HG03175 (cell line): Measurements from ENCODE around the gene ZSWIM5.
"Not testable (repeated sequence)": the region's sequence is repeated elsewhere in the genome, so short reads cannot be mapped to it uniquely, and the experiment has no call there.

ENCODE experiments used
- ATAC-seq: cut with Tn5 transposase; IDR thresholded peaks from one replicate; pipeline ENCODE4 v1.9.1; 2021; ENCODE audit warnings: mild to moderate bottlenecking, moderate library complexity; ENCODE audit not compliant: unreplicated experiment

Gene ZSWIM5

DNA sequence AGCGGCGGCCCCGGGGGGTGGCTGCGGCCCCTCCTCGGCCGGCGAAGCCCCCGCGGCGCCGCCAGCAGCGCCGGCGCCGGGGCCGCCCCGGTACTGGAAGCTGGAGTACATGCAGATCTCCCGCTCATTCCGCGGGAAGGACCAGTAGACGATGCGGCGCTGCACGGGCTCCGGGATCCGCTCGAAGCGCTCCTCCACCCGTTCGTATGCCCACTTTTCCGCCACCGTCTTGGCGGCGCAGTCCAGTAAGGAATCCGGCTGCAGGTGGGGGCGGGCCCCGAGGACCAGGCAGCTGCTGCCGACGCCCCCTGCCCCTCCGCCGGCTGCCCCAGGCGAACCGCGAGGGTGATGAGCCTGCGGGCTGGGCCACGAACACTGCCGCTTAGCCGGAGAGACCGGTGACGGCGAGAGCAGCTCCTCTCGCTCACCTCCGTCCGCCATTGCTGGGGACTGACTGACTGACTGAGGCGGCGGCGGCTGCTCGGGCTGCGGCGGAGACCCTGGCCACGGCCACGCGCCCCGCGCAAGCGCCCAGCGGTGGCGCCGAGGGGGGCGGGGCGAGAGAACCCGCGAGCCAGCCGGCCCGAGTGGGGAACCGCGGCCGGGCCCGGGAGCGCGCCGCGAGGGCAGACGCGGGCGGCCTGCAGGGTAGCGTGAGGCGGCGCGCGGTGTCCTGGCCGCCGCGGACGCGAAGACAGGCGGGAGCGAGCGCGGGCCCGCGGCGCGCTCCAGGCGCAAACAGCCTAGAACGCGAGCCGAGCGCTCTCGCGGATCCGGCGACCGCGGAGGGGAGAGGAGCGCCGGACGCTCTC is at the start of gene ZSWIM5:
Gene ZSWIM5 (minus strand): TSS at position 696 of the 812 bp plus-strand sequence. CDS start 255 bp downstream, at position 441.
- ATAC-seq = peak; percentile 56

DNA sequence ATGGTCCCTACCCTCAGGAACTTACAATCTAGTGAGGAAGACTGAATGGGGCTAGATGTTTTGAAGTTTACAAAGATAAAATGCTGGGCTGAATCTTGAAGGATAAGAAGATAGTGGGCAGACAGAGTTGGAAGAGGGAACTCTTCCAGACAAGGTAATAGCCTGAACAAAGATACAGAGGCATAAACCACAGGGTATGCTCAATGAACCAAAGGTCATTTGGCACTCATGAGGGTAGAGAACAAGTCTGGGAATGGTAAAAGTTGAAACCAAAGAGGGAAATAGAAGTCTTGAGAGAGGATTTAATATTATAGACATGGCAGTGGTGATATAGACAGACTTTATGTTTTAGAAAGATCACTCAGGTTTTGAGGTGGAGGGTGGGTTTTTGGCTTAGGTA is 48.1 kb upstream of the ZSWIM5 start:
- no peak for ATAC-seq

DNA sequence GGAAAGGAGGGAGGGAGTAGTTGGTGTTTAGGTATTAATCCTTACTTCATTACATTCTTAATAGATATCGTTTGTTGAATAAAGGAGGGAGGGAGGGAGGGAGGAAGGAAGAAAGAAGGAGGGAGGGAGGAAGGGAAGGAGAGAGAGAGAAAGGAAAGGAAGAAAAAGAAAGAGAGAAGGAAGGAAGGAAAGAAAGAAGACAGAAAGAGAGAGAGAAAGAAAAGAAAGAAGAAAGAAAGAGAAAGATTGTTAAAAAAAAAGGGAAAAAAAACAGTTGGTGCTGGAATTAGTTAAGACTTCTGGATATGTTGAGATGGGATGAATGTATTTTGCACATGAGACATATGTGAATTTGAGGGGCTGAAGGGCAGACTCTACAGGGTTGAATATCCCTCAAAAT is 44.1 kb upstream of the ZSWIM5 start:
- no peak for ATAC-seq

DNA sequence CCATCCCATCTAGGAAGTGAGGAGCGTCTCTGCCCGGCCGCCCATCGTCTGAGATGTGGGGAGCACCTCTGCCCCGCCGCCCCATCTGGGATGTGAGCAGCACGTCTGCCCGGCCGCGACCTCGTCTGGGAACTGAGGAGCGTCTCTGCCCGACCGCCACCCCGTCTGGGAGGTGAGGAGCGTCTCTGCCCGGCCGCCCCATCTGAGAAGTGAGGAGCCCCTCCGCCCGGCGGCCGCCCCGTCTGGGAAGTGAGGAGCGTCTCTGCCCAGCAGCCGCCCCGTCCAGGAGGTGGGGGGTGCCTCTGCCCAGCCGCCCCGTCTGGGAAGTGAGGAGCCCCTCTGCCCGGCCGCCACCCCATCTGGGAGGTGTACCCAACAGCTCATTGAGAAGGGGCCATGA is 41.6 kb upstream of the ZSWIM5 start:
- not testable (repeated sequence) for ATAC-seq

DNA sequence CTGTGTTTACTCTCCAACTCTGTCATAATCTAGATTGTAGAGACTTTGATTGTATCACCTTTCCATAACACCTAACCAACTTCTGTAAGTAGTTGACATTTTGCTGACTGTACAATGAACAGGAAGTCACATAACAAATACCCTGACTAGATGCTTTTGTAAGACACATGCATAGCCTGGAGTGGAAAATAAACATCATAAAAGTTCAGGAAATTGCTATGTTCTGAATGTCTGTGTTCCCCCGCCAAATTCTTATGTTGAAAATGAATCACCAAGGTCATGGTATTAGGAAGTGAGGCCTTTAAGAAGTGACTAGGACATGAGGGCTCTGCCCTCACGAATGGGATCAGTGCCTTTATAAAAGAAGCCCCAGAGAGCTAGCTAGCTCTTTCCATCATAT is 40.4 kb upstream of the ZSWIM5 start:
- ATAC-seq = no peak

DNA sequence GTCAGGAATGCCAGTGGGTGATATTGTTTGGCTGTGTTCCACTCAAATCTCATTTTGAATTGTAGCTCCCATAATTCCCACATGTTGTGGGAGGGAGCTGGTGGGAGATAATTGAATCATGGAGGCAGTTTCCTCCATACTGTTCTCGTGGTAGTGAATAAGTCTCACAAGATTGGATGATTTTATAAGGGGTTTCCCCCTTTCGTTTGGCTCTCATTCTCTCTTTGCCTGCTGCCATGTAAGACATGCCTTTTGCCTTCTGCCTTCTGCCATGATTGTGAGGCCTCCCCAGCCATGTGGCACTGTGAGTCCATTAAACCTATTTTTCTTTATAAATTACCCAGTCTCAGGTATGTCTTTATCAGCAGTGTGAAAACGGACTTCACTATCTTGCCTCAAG is 40.0 kb upstream of the ZSWIM5 start:
- not testable (repeated sequence) for ATAC-seq

DNA sequence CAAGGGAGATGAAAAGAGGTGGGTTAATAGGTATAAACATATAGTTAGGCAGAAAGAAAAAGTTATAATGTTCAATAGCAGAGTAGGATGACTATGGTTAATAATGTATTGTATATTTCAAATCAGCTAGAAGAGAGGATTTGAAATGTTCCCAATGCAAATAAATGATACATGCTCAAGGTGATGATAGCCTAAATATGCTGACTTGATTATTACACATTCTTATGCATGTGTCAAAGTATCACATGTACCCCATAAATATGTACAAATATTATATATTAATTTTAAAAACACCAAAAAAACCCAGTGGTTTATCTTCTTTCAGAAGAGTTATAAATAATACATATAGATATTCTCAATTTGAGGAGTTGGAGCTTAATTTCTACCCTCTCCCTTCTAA is 38.3 kb upstream of the ZSWIM5 start:
- no peak for ATAC-seq

DNA sequence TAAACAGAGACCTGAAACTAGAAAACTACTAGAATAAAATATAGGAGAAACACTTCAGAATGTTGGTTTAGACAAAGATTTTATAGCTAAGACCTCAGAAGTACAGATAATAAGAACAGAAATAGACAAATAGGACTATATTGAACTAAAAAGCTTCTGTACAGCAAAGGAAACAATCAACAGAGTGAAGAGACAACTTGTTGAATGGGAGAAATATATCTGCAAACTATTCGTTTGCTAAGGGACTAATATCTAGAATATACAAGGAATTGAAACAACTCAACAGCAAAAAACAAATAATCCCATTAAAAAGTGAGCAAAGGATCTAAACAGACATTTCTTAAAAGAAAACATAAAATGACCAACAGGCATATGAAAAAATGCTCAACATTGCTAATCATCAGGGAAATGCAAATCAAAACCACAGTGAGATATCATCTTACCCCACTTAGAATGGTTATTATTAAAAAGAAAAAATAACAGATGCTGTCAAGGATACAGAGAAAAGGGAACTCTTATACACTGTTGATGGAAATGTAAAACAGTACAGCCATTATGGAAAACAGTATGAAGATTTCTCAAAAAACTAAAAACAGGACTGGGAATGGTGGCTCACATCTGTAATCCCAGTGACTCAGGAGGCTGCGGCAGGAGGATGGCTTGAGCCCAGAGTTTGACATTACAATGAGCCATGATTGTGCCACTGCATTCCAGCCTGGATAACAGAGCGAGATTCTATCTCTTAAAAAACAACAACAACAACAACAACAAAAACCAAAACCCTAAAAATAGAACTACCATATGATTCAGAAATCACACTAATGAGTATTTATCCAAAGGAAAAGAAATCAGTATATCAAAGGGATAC is 37.3 kb upstream of the ZSWIM5 start:
- no peak for ATAC-seq

DNA sequence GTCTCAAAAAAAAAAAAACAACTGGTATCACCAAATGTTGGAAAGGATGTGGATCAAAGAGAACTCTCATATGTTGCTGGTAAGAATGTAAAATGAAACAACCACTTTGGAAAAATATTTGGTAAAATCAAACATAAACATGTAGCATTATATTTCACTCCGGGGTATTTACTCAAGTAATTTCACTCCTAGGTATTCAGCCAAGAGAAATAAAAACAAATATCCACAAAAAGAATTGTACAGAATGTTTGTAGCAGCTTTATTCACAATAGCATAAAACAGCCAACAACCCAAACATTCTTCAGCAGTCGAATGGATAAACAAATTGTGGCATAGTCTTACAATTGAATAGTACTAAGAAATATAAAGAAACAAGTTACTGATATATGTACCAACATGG is 32.4 kb upstream of the ZSWIM5 start:
- no peak for ATAC-seq

DNA sequence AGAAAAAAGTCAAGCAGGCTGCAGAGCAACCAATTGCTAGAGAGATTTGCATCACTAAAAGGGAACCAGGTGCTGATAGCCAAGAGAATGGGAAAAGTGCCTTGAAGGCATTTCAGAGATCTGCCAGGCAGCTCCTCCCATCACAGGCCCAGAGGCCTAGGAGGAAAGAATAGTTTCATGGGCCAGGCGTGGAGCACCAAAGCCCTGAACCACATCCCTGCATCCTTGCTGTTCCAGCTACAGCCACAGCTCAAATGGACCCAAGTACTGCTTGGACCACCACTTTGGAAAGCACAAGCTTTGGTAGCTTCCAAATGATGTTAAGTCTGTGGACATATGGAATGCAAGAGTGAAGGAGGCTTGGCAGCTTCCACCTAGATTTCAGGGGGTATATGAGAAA is 29.7 kb upstream of the ZSWIM5 start:
- ATAC-seq = no peak

DNA sequence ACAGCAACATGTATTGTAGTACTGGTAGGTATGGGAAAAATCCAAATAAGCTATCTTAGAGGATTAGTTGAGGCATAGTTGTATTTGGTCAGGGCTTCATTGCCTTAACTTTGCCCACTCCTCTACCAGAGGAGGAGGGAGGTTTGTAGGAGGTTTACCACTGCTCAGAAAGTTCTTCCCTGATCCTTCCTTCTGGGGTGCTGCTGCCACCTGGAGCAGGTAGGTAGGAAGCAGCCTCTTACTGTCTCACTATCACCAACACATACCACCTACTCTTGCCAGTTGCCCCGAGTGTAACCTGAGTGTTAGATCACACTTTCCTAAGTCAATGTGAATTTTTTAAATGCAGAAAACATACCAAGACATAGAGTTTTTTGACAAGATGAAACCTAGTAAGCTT is 24.1 kb upstream of the ZSWIM5 start:
- ATAC-seq = no peak

DNA sequence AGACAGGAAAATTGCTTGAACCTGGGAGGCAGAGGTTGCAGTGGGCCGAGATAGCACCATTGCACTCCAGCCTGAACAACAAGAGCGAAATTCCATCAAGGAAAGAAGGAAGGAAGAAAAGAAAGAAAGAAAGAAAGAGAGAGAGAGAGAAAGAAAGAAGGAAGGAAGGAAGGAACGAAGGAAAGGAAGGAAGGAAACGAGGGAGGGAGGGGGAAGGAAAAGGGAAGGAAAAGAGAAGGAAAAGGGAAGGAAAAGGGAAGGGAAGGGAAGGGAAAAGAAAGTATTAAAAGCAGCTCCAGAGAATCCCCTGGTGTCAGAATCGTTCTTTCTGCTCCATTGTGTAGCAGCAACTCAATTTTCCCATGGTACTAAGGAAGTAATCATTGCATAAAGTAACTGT is 19.2 kb upstream of the ZSWIM5 start:
- no peak for ATAC-seq

DNA sequence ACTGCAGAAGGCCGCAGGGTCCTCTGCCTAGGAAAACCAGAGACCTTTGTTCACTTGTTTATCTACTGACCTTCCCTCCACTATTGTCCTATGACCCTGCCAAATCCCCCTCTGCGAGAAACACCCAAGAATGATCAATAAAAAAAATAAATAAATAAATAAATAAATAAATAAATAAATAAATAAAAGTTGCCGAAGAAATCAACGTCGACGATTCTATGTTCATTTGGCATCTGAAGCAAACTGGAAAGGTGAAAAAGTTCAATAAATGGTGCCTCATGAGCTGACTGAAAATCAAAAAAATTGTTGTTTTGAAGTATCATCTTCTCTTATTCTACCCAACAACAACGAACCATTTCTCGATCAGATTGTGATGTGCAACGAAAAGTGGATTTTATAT is 17.3 kb upstream of the ZSWIM5 start:
- ATAC-seq = not testable (repeated sequence)

DNA sequence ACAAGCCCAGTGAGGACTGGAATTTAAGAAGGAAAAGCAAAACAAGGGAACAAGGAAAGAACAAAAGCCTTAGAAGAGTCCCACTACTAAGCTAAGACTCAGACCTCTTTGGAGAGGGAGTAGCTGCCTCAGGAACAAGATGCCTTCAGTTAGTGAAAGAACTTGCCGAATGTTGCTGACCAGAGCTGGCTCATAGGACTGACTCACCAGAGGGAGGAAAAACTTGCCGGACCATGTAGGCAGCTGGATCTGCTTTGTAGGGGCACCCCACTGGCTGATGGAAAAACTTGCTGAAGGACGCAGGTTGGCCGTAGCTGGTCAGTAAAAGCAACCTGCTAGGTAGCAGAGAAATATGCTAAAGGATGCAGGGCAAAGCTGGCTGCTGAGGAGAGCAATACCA is 15.3 kb upstream of the ZSWIM5 start:
- ATAC-seq = no peak

DNA sequence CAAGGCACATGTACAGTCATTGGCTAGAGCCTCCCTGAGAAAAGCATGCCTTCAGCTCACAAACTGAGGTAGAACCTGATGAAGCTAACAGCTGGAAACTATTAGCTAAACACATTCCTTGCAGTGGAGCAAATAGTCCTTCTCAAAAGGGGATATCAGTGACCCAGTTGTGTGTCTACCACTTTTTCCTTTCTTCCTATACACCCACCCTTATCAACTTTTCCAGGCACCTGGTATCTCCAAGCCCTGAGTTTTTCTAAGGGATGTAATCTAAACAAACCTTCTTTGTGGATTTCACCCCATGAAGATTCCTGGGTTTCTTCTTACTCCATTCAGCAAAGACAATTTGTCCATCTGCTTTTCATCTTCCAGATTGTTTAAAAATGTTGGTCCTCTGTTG is 10.5 kb upstream of the ZSWIM5 start:
- ATAC-seq = no peak

DNA sequence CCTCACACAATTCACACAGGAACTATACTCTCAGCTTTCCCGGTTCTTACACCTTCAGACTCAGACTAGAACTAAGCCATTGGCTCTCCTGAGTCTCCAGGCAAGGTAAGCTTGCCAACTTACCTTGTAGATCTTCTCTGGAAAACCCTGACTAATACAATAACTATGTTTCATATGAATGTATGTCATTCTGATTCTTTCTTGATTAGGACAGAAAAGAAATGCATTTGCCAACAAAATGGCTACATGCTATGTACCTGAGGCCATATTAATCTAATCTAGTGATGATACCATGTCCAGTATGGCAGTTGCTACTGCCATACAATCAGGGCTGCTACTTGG is 9.8 kb upstream of the ZSWIM5 start:
- no peak for ATAC-seq

DNA sequence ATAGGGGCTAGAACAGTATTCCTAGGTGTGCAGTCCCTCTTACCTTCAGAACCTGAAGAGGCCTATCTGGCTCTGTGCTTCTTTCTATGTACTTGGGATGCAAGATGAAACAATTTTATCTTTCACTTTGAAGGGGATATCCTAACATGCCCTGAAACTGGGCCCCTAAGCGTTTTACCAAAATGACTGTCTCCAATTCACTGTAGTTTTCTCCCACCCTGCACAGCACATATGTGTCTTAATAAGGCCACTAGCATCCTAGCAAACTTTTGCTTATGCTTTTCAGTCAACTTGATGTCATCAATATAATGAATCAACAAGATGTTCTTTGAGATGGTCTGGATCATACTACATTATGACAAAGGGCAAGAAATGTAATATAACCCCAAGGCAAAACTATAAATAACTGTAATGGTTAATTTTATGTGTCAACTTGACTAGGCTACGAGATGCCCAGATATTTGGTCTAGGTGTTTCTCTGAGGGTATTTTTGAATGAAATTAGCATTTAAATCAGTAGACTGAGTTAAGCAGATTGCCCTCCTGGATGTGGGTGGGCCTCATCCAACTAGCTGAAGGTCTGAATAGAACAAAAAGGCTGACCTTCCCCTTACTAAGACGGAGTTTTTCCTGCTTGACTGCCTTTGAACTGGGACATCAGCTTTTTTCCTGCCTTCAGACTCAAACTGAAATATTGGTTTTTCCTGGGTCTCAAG is 9.2 kb upstream of the ZSWIM5 start:
- ATAC-seq = no peak

DNA sequence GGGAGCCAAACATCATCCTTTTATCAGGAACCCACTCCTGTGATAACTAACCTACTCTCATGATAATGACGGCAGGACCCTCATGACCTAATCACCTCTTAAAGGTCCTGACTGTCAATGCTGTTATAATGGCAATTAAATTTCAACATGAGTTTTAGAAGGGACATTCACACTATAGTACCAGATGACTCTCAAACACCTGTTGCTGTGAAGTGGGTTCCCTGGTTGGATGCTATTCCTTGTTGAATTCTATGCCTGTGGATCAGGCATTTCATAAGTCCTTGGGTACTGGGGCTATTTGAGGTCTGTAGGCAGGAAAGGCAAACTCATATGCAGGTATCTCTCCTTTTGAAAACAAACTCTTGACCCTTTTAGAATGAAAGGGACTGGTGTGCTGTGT is 7.5 kb upstream of the ZSWIM5 start:
- no peak for ATAC-seq

DNA sequence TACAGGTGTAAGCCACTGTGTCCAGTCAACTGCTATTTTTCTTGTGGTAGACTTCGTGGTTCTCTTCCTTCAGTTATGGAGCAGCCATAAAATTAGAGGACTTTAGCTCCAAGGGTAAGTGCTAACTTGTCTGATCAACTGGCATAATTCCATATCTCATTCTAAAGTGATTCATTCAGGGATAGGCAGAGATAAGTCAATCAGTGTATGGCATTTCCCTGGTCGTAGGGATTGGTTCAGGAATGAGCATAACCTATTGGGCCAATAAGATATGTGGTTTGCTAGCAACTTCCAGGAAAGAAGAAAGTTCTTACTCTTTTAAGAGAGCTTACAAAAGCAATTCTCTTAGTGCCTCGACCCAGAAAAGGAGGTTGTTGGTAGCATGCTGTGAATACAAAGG is 4.7 kb upstream of the ZSWIM5 start:
- no peak for ATAC-seq

DNA sequence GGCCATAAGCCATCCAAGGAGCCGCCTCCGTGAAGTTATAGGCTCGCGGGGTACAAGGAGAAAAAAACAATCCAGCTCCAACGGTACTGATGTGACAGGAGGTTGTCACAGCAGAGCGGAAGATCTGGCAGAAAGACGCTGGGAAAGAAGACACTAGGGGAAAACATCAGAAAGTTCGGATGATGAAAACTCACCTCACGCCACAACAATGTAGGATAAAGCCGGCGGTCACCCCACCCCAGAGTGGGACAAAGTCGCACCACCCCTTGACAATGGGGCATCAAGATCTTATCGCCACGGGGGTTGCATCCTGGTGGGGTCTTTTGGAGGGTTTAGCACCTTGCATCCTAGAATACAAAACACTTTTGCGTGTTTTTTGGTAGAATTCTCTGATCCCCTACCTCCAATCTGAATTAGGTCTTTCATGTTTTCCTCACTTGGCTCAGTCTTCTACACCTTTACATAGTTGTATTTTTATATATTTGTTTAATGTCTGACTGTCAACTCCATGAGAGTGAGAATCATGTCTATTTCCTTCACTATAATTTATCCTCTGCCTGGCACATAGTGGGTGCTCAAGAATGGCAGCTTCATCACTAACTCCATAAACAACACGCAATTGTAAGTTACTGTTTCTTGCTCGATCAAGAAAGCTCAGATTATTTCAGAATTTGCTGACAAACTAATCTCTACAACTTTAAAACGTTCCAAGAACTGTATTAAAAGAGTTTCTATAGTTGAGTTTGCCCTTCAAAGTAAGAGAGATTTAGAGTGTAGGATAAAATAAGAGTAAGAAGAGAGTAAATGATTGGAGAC is 611 bp upstream of the ZSWIM5 start:
- ATAC-seq = no peak
